ENCODE data around the gene TMIGD3. TPM values are rescaled to one million over a fixed set of nuclear protein-coding genes. Genes with fewer than 3 reads are reported as not detected.

TMIGD3 gene
- polyA plus RNA-seq, 1 donor: 0.27 TPM

DNA sequence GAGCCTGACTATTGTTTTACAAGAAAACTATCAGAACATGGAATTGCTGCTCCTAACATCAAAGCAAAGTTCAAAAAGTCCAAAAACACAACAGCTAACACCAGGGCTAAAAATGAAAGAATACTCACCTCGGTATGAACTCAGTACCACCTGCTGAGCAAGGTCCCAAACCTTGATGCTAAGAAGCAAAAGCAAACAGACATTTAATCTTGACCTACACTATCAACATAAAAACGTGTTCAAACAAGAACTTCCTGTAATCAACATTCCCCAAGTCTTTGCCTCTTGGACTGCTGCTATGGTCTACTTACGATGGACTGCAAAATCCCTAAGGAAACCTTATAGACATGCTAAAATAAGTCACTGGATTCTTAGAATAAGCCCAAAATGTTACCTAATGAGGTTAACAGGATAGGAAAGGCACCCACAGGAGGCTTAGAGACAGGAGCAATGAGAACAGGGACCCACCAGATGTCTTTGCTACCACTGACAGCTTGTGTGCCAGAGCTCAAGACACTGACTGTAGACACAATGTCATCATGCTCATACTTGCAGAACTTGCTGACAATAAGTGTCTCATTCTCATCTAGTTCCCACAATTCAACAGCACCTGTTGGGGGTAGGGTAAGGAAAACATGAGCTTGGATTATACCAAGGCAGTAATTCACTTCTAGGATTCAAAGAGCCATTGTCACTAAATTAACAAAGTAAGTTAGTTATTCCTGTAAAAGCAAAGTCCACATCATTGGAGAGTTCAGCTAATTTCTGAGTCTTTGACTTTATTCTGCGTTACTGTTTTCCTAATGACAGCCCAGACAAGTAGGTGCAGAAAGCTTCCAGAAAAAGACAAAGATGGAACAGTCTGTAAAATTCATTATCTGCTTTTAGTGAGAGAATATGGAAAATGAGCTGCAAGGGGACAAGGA, 56.2 kb downstream of the TMIGD3 start:
- DNase-seq: no peak

DNA sequence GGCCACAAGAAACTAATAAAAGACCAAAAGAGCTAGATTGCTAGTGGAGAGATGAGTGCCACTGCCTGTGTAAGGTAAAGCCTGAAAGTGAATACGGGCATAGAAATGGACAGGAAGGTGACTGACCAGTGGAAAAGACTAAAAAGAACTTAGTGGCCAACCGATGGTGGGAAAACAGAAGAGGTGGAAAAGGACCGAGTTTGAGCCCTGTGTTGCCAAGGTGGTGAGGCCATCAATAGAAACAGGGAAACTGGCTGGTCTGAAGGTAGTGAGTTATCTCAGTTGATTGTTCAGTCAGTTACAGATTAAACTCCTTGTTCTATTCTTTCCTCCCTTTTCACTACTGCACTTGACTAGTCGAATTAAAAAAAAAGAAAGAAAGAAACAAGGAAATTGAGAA, 56.9 kb downstream of the TMIGD3 start:
- no peak for DNase-seq

DNA sequence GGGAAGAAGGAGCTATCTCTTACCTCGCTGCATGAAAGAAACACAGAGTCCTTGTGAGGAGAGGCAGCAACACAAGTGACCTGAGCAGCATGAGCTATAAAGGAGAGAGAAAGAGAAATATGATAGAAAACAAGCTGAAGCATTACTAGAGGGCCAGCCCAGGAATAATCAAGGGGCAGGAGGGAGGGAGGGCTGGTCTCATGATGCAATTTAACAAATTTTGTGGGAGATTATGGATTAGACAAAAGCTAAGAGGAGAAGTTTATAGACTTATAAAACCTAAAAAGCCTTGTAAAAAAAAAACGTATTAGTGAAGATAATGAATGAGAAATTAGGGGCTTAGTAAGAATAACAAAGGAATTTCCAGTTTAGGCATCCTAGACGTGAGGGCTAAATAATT, 59.4 kb downstream of the TMIGD3 start:
- no peak for DNase-seq

DNA sequence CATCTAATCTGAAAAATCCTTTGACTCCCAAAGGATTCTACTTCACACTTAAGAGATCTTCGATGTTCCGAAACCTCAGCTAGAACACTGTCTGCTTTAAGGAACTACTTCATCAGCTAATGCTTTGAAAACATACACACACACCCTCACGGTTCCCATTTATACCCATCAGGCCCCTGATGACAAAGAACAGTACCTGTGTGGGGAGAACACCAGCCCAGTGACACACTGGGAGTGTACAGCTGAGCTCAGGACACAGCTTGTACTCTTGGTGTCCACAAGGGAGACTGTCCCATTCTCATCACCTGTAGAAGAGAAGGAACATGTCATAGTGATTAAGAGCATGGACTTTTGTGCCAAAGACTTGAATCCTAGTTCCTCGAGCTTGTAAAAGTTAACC, 61.0 kb downstream of the TMIGD3 start:
- DNase-seq: no peak

DNA sequence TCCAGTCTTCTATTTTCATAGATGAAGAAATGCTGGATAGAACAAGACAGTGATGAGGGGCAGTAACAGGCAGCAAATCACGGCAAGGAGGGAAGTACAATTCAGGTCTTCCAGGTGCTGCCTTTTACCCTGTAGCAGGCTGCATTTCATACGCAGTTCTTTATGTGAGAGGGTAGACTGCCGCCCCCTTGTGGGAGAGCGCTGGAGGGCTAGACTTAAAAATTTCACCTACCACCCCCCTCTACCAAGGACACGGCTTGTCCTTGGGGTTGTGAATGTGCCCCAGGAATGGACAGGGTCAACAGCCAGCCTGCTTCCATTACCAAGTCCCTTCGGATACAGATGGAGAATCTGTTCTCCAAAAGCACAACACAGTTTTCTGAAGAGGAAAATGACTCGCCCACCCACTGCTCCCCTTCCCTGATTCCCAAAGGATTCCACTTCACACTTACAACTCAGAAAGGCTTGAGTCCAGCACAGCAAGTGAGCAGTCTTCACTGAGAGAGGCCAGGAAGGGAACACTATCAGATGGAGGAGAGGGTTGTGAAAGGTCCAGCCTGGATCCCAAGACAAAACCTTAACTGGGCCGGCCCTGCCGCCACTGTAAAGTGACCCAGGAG, 61.8 kb downstream of the TMIGD3 start:
- no peak for DNase-seq

DNA sequence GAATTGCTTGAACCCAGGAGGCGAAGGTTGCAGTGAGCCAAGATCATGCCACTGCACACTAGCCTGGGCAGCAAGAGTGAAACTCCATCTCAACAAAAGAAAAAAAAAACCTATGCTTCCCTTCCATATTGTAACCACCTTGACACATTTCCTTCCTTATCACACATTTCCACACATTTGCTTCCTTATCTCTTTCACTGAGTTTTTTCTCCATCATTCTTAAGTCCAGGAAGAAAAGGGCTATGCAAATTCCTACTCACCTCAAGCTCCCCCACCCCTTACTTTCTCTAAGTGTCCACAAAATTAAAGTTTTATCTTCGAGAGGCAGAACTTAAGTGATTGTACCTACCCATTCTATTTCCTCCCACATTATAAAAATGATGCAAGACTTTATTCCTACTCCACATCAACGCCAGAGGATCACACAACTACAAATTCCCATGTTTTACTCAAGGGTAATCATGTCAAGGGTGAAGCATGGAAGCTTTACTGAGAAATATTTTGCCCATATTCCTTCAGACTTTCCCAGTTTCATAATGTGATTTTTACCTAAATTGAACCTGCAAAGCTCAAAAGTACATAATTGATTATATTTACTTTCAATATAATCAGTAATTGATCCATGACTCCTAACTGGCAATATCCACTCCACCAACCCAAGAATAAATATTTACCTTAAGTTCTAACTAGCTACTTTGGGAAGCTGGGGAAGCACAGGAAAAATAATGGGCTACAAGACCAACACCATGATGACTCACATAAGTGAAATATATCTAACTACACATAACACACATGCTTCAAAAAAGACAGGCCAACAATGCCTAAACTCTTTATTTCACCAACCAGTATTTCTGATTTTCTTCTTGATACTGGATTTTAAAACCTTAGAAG, 63.7 kb downstream of the TMIGD3 start:
- DNase-seq: no peak

DNA sequence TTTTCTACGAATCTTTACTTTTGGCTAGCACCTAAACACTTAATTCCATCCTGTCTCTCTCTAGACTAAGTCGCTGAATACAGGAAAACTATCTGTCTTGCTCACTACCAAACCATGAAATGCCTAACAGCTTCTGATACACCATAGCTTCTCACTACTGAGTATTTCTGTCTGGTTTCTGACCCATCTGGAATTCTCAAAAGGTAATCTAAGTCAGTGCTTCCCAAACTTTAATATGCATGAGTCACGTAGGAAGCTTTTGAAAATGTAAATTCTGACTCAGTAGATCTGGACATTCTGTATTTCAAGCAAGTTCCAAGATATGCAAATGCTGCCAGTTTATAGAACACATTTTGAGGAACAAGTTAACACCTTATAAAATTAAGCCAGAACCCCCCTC, 66.7 kb downstream of the TMIGD3 start:
- DNase-seq: no peak

Other genes starting within 250 kb of the TMIGD3 start
- gene CHIA, start 212.8 kb downstream of the TMIGD3 start, polyA plus RNA-seq (ENCODE audit: insufficient read length): not detected
- gene OVGP1, start 75.9 kb downstream of the TMIGD3 start, polyA plus RNA-seq (ENCODE audit: insufficient read length): 1.4 TPM
- gene WDR77, start 54.4 kb downstream of the TMIGD3 start, polyA plus RNA-seq (ENCODE audit: insufficient read length): 35.6 TPM
- gene ATP5PB, start 54.2 kb downstream of the TMIGD3 start, polyA plus RNA-seq (ENCODE audit: insufficient read length): 265 TPM
- gene C1orf162, start 29.6 kb downstream of the TMIGD3 start, polyA plus RNA-seq (ENCODE audit: insufficient read length): 3.9 TPM
- gene ADORA3, start within 50 bp of the TMIGD3 start, polyA plus RNA-seq (ENCODE audit: insufficient read length): 1.2 TPM
- 50.2 TPM for gene RAP1A, start 116.2 kb upstream of the TMIGD3 start, polyA plus RNA-seq (ENCODE audit: insufficient read length)
- 59.2 TPM for gene INKA2, start 235.8 kb upstream of the TMIGD3 start, polyA plus RNA-seq (ENCODE audit: insufficient read length)

All from hindlimb muscle (tissue), 1 donor.